PC-3 (cell line): Measurements from ENCODE around the gene CLEC2L.

Experiments used
- CTCF ChIP-seq: fragments of 300-600 bp; sonication (generic); conservative IDR thresholded peaks from 2 replicates; pipeline ENCODE4 v1.5.1; 2017; ENCODE audit warnings: antibody characterized with exemption, low read depth, mild to moderate bottlenecking, low read length
- EZH2phosphoT487 ChIP-seq: fragments of 300-600 bp; sonication (generic); IDR thresholded peaks from 2 replicates; pipeline ENCODE4 v1.6.1; 2018; ENCODE audit warnings: mild to moderate bottlenecking, antibody characterized with exemption, low read length, borderline replicate concordance

- TF ChIP-seq CTCF (no peak), EZH2phosphoT487 (no peak)
Measured at GRCh38 chr7:139572704-139573385, 49.4 kb downstream of the CLEC2L start.
